Activated naive CD4-positive, alpha-beta T cell treated with anti-CD3 and anti-CD28 coated beads, Interleukin-2, amount 50 U/mL, for 72 hours (primary cell): ENCODE measurements around the gene TSPAN5. TPM values are rescaled to one million over a fixed set of nuclear protein-coding genes. Genes with fewer than 3 reads are reported as not detected.

ENCODE experiments used
- ATAC-seq, 2 donors: fragments of 150-1000 bp; cut with Tn5 transposase; 2 replicates each; pipeline ENCODE4 v1.10.0; 2021; ENCODE audit warnings: mild to moderate bottlenecking in 2 of 2, moderate library complexity in 2 of 2
- DNase-seq, 2 donors: peaks; one replicate each; pipeline ENCODE4 v3.0.0; 2021 to 2022; ENCODE audit warnings: low spot score in 2 of 2
- H3K27ac Mint-ChIP-seq, 2 donors: one replicate each; pipeline ENCODE4 v1.8.0; 2022; ENCODE audit warnings: mild to moderate bottlenecking in 2 of 2, mixed read lengths in 2 of 2
- H3K36me3 Mint-ChIP-seq, 2 donors: one replicate each; pipeline ENCODE4 v1.8.0; 2022; ENCODE audit warnings: mixed read lengths in 2 of 2
- H3K9me3 Mint-ChIP-seq, 2 donors: one replicate each; pipeline ENCODE4 v1.8.0; 2022; ENCODE audit warnings: mixed read lengths in 2 of 2
- total RNA-seq, 2 donors: library from RNA; stranded (reverse); gene quantifications; one replicate each; pipeline ENCODE4 v1.2.3, GENCODE V29; 2022

TSPAN5 gene
- total RNA-seq, 2 donors from 2014 or later = 11.0 to 26.7 TPM

DNA sequence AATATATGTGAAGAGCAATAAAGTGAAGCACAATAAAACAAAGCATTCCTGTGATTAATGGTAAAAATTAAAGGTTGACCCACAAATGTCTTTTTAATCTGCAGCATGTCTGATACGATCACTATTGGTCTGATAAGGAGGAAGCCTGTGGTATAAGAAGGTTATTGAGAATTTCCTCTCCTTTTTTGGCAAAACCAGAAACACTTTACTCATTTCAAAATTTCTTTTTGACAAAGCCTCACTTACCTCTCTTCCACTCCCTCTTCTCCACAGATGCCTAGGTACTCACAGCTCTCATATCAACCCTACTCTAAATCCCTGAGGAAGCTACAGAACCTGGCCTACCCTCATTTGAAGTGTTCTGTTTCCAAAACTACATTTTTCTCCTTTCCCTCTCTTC lies 56.1 kb downstream of the TSPAN5 start:
- DNase-seq (no peak), ATAC-seq (peak; percentile 81 to 82)
- Mint-ChIP-seq H3K9me3 (peaks cover 14 to 17% of the 10 kb centered on the region in 2 donors), H3K27ac (peak overlapping the region; percentile 90 to 91), H3K36me3 (peaks cover 29 to 66% of the 10 kb centered on the region in 2 donors)

- DNase-seq = peak in 1 of 2 donors; percentile 41
- peak; percentile 87 to 89 for ATAC-seq
- H3K27ac Mint-ChIP-seq = peak overlapping the region; percentile 90 to 91
- H3K9me3 Mint-ChIP-seq = peaks cover 14 to 17% of the 10 kb centered on the region in 2 donors
- peaks cover 29 to 66% of the 10 kb centered on the region in 2 donors for H3K36me3 Mint-ChIP-seq
These were observed 56.7 kb downstream of the TSPAN5 start for GRCh38 chr4:98601708-98602107.

GRCh38 chr4:98599617-98600205 lies 58.7 kb downstream of the TSPAN5 start:
- Mint-ChIP-seq H3K36me3 (peaks cover 29 to 56% of the 10 kb centered on the region in 2 donors), H3K9me3 (peaks cover 13 to 14% of the 10 kb centered on the region in 2 donors), H3K27ac (no peak overlapping the region)
- ATAC-seq (no peak), DNase-seq (no peak)

DNA sequence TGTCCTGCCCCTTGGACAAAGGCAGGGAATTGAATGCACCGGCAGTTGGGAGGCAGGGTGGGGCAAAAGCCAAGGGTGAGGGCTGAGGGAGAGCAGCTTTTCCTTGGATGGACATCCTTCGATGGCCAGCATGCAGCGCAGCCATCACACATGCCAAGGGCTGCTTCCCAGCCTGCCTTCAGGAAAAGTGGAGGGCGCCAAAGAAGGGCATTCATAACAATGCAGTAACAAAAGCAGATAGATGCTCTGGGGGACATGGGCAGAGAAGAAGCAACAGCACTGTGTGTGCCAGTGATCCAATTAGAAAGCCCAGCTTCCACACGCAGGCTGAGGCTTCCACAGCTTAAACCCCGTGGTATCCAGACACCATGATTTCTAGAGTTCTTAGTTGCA lies 71.5 kb downstream of the TSPAN5 start:
- Mint-ChIP-seq H3K27ac (no peak overlapping the region), H3K9me3 (no peaks in the 10 kb centered on the region), H3K36me3 (no peaks in the 10 kb centered on the region)
- ATAC-seq (no peak), DNase-seq (no peak)

DNA sequence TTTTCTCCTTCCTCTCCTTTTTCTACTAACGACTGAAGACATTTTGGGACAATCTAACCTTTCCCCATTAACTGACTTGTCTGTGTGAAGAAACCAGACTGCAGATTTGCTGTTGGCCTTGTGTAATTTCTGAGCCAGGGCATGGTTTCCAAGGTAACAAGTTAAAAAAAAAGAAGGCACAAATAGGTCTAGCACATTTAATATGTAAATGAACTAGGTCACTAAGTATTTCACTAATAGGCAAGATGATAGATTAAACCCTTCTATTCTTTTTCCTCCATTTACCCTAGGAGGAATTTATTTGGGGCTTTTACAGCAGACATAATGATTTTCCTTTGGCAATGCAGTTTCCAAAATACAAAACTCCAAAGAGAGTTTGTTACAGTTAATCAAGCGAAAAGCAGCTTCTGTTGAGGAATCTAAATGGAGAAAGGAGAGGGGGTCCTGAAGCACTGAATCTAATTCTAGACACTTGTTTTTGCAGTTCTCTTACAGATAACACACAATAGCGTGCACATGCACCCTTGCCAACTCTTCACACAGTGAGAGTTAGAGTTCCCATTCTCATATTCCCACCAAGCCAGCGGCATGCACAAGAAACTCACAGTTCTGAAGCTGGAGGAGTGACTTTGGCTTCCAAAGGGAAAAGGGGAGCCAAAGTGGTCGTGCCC lies 72.0 kb downstream of the TSPAN5 start:
- no peaks in the 10 kb centered on the region for H3K36me3 Mint-ChIP-seq
- no peaks in the 10 kb centered on the region for H3K9me3 Mint-ChIP-seq
- DNase-seq (no peak), ATAC-seq (no peak)
- H3K27ac Mint-ChIP-seq = no peak overlapping the region

DNA sequence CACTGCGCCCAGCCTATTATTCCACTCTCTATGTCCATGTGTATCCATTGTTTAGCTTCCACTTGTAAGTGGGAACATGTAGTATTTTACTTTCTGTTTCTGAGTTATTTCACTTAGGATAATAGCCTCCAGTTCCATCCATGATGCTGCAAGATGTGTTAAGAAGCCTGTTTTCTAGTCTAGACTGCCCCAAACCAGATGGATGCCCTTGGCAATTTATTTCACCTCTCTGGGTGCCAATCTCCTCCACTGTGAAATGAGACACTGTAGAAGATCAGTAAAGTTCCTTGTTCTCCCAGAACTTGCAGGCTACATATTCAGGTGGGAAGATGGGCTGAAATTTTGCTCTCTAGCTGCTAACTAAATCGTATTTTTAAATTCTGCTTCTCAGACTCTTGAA lies 72.8 kb downstream of the TSPAN5 start:
- DNase-seq = no peak
- Mint-ChIP-seq H3K9me3 (no peaks in the 10 kb centered on the region), H3K36me3 (no peaks in the 10 kb centered on the region), H3K27ac (no peak overlapping the region)
- no peak for ATAC-seq

DNA sequence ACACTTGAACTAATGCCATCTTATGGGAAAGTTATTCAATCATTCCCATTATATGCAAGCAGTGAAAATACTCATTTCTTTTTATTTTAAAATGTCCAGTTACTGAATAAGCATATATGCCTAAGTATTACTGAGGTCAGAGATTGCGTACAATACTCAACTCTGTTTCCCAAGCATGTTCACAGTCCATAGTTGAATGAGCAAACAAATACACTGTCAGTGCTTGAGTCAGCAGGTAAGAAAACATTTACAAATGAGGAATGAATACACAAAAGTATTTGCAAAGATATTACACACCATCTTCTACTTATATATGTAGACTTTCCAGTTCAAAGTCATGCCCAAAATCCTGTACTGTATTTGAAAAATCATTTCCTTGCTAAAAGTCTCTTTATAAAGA lies 74.1 kb downstream of the TSPAN5 start:
- peaks cover 0 to 4% of the 10 kb centered on the region in 2 donors for H3K36me3 Mint-ChIP-seq
- no peak for ATAC-seq
- no peaks in the 10 kb centered on the region for H3K9me3 Mint-ChIP-seq
- H3K27ac Mint-ChIP-seq = no peak overlapping the region
- no peak for DNase-seq

GRCh38 chr4:98583265-98583664 lies 75.1 kb downstream of the TSPAN5 start:
- no peak overlapping the region for H3K27ac Mint-ChIP-seq
- DNase-seq (no peak), ATAC-seq (no peak)
- peaks cover 0 to 4% of the 10 kb centered on the region in 2 donors for H3K36me3 Mint-ChIP-seq
- no peaks in the 10 kb centered on the region for H3K9me3 Mint-ChIP-seq

- H3K27ac Mint-ChIP-seq = no peak overlapping the region
- H3K9me3 Mint-ChIP-seq = no peaks in the 10 kb centered on the region
- peaks cover 0 to 14% of the 10 kb centered on the region in 2 donors for H3K36me3 Mint-ChIP-seq
- DNase-seq (no peak), ATAC-seq (no peak)
These were observed 77.3 kb downstream of the TSPAN5 start for GRCh38 chr4:98581126-98581525.

DNA sequence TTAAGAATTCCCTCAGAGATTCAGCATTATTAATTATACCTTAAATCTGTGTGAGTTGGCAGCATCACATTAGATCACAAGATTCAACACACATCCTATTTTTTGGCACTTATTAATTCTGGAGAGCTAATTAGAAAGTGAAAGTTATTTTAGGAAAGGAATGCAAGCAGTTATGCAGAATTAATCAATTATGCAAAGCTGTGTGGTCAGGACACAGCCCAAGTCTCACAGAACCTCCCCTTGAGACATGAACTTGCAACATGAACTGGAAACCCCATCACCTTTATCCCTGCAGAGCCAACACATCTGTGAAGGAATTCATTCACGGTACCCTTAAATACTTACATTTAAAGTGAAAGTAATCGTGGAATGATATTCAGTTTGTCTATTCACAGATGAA lies 80.5 kb downstream of the TSPAN5 start:
- DNase-seq = no peak
- peaks cover 0 to 28% of the 10 kb centered on the region in 2 donors for H3K36me3 Mint-ChIP-seq

GRCh38 chr4:98574816-98575215 lies 83.6 kb downstream of the TSPAN5 start:
- ATAC-seq = no peak
- Mint-ChIP-seq H3K9me3 (no peaks in the 10 kb centered on the region), H3K36me3 (peaks cover 0 to 24% of the 10 kb centered on the region in 2 donors), H3K27ac (no peak overlapping the region)
- no peak for DNase-seq

More for the DNA sequence above, 80.5 kb downstream of the TSPAN5 start:
- Mint-ChIP-seq H3K27ac (no peak overlapping the region), H3K9me3 (no peaks in the 10 kb centered on the region)
- ATAC-seq = no peak

- peaks cover 0 to 24% of the 10 kb centered on the region in 2 donors for H3K36me3 Mint-ChIP-seq
- DNase-seq = no peak
These were observed 84.6 kb downstream of the TSPAN5 start for GRCh38 chr4:98573791-98574190.

GRCh38 chr4:98572697-98573096 lies 85.7 kb downstream of the TSPAN5 start:
- Mint-ChIP-seq H3K27ac (no peak overlapping the region), H3K36me3 (peaks cover 0 to 26% of the 10 kb centered on the region in 2 donors), H3K9me3 (no peaks in the 10 kb centered on the region)
- DNase-seq = no peak
- no peak for ATAC-seq

More at GRCh38 chr4:98573791-98574190, 84.6 kb downstream of the TSPAN5 start:
- Mint-ChIP-seq H3K27ac (no peak overlapping the region), H3K9me3 (no peaks in the 10 kb centered on the region)
- ATAC-seq = no peak

- Mint-ChIP-seq H3K27ac (peak overlapping the region; percentile 13 to 15), H3K9me3 (no peaks in the 10 kb centered on the region), H3K36me3 (peaks cover 0 to 31% of the 10 kb centered on the region in 2 donors)
- DNase-seq = no peak
- peak; percentile 22 to 70 for ATAC-seq
These were observed 87.1 kb downstream of the TSPAN5 start for GRCh38 chr4:98571161-98571786.

DNA sequence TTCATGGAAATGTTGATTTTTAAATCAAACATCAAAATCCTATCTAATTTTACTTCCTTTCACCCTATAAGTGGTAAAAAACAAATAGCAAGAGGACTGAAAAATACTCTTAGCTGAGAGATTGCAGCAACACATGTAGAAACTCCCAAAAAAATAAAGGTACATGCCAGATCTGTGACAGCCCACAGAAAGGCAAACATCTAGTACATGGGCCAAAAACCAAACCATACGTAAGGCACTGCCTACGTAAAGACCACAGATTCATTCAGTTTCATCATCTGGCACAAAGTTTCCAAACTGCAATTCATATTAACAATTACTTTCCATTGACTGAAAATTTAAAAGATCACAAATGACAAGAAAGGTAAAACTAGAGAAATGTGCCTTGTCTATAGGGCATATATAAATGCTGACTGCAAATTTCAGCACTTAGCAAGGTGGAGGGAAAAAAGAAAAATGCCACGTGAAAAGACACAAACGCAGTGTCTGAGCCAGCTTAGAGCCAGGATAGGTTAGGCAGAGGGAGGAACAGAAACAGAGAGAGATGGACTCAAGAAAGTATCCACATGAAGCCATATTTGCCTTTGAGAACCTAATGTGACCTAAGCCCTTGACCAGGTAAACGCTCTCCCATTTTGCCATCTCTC lies 88.1 kb downstream of the TSPAN5 start:
- Mint-ChIP-seq H3K9me3 (no peaks in the 10 kb centered on the region), H3K36me3 (peaks cover 0 to 26% of the 10 kb centered on the region in 2 donors), H3K27ac (peak overlapping the region; percentile 15 to 90)
- DNase-seq = no peak
- peak; percentile 36 to 57 for ATAC-seq

- peaks cover 0 to 18% of the 10 kb centered on the region in 2 donors for H3K36me3 Mint-ChIP-seq
- H3K27ac Mint-ChIP-seq = no peak overlapping the region
- no peaks in the 10 kb centered on the region for H3K9me3 Mint-ChIP-seq
- ATAC-seq (no peak), DNase-seq (no peak)
These were observed 89.3 kb downstream of the TSPAN5 start for GRCh38 chr4:98568941-98569663.
